Gastroesophageal sphincter (tissue), 4 donors: Measurements from ENCODE around the gene RITA1. TPM values are rescaled to one million over a fixed set of nuclear protein-coding genes. Genes with fewer than 3 reads are reported as not detected.

Experiments
- ATAC-seq: fragments of 150-250 bp; one replicate; pipeline ENCODE4 v1.9.1; 2016; ENCODE audit warnings: mild to moderate bottlenecking, moderate library complexity
- H3K27ac ChIP-seq, 4 donors: fragments of 200-600 bp; sonication (generic) in 3 of 4; 1 replicate in 3 of 4; 2 replicates in 1 of 4; pipeline ENCODE4 v1.5.1; 2016 to 2019
- H3K27me3 ChIP-seq: fragments of 200-600 bp; sonication (generic); one replicate; pipeline ENCODE4 v1.5.1; 2019
- H3K36me3 ChIP-seq, 2 donors: fragments of 200-600 bp; sonication (generic); one replicate each; pipeline ENCODE4 v1.5.1; 2019; ENCODE audit warnings: control low read depth in 1 of 2
- H3K4me1 ChIP-seq, 3 donors: fragments of 200-600 bp; sonication (generic); 1 replicate in 2 of 3; 2 replicates in 1 of 3; pipeline ENCODE4 v1.5.1; 2016 to 2019; ENCODE audit warnings: control low read depth in 2 of 3
- H3K4me3 ChIP-seq, 2 donors: fragments of 200-600 bp; sonication (generic); one replicate each; pipeline ENCODE4 v1.5.1; 2019; ENCODE audit warnings: mild to moderate bottlenecking in 1 of 2, moderate library complexity in 1 of 2
- H3K9me3 ChIP-seq, 3 donors: fragments of 200-600 bp; sonication (generic); one replicate each; pipeline ENCODE4 v1.5.1; 2017 to 2019; ENCODE audit warnings: control low read depth in 2 of 3
- EP300 ChIP-seq: sonication (generic); formaldehyde crosslinking; IDR thresholded peaks from one replicate; pipeline ENCODE4 v1.6.1; 2017; ENCODE audit warnings: antibody characterized with exemption, mild to moderate bottlenecking
- POLR2A ChIP-seq, 2 donors: fragments of 450-650 bp; IDR thresholded peaks; one replicate each; pipeline ENCODE4 v1.6.1; 2017; ENCODE audit warnings: antibody characterized with exemption in 2 of 2, mild to moderate bottlenecking in 2 of 2, moderate library complexity in 1 of 2
- POLR2AphosphoS5 ChIP-seq: sonication (generic); formaldehyde crosslinking; IDR thresholded peaks from one replicate; pipeline ENCODE4 v1.6.1; 2017; ENCODE audit warnings: antibody characterized with exemption
- WGBS, 2 donors: methylation state at CpG; one replicate each; pipeline ENCODE4 v1.1.5; 2018; ENCODE audit warnings: low coverage in 1 of 2; 5-methylcytosine and 5-hydroxymethylcytosine counted together
- total RNA-seq, 4 donors: library from RNA; depleted of rRNA; stranded (reverse); fragments of >200 nt; gene quantifications; one replicate each; pipeline ENCODE4 v1.1.0, GENCODE V29; 2016
- TF ChIP-seq, protein P1 (sequence below), 4 experiments: fragments of 200-600 bp in 2 of 4; fragments of 450-650 bp in 2 of 4; sonication (generic) in 1 of 4; IDR thresholded peaks; one replicate each; pipeline ENCODE4 v1.5.1; 2017 to 2019; ENCODE audit warnings: antibody characterized with exemption in 4 of 4, mild to moderate bottlenecking in 2 of 4, moderate library complexity in 2 of 4

The RITA1 gene
- total RNA-seq, 4 donors from 2014 or later = 12.3 to 22.8 (median 16.6) TPM

- Histone ChIP-seq H3K4me1 (peaks cover 0 to 44% (median 14%) of the 10 kb centered on the region in 3 donors), H3K9me3 (no peaks in the 10 kb centered on the region), H3K27ac (no peak overlapping the region), H3K36me3 (peaks cover 0 to 39% of the 10 kb centered on the region in 2 donors), H3K4me3 (no peak overlapping the region), H3K27me3 (no peaks in the 10 kb centered on the region)
- ATAC-seq = no peak
- 80% methylated on average over 1 of the region's 2 CpGs; no CpG with 5 or more reads in 1 of the 2 donors for WGBS, 2 donors
- TF ChIP-seq EP300 = no peak
- TF ChIP-seq POLR2AphosphoS5 = no peak
- TF ChIP-seq POLR2A (IDR thresholded peaks at IDR 0.05) = no peak
- TF ChIP-seq, protein P1, sequence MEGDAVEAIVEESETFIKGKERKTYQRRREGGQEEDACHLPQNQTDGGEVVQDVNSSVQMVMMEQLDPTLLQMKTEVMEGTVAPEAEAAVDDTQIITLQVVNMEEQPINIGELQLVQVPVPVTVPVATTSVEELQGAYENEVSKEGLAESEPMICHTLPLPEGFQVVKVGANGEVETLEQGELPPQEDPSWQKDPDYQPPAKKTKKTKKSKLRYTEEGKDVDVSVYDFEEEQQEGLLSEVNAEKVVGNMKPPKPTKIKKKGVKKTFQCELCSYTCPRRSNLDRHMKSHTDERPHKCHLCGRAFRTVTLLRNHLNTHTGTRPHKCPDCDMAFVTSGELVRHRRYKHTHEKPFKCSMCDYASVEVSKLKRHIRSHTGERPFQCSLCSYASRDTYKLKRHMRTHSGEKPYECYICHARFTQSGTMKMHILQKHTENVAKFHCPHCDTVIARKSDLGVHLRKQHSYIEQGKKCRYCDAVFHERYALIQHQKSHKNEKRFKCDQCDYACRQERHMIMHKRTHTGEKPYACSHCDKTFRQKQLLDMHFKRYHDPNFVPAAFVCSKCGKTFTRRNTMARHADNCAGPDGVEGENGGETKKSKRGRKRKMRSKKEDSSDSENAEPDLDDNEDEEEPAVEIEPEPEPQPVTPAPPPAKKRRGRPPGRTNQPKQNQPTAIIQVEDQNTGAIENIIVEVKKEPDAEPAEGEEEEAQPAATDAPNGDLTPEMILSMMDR (IDR thresholded peaks at IDR 0.05) = no peak
Observed at GRCh38 chr12:113189361-113189760, 3.8 kb downstream of the RITA1 start.

GRCh38 chr12:113190761-113191160 is 5.2 kb downstream of the RITA1 start:
- H3K27ac ChIP-seq = no peak overlapping the region
- peaks cover 0 to 39% of the 10 kb centered on the region in 2 donors for H3K36me3 ChIP-seq
- TF ChIP-seq POLR2AphosphoS5 = no peak
- TF ChIP-seq EP300 = no peak
- TF ChIP-seq, protein P1 (IDR thresholded peaks at IDR 0.05) = no peak
- no peak for TF ChIP-seq POLR2A (IDR thresholded peaks at IDR 0.05)
- H3K4me1 ChIP-seq = peaks cover 0 to 49% (median 12%) of the 10 kb centered on the region in 3 donors
- H3K9me3 ChIP-seq = no peaks in the 10 kb centered on the region
- ATAC-seq = no peak
- H3K4me3 ChIP-seq = no peak overlapping the region
- WGBS, 2 donors = 80% methylated on average over 1 of the region's 4 CpGs; no CpG with 5 or more reads in 1 of the 2 donors
- H3K27me3 ChIP-seq = no peaks in the 10 kb centered on the region

GRCh38 chr12:113191227-113191626 is 5.7 kb downstream of the RITA1 start:
- peaks cover 0 to 44% (median 12%) of the 10 kb centered on the region in 3 donors for H3K4me1 ChIP-seq
- no peaks in the 10 kb centered on the region for H3K27me3 ChIP-seq
- peaks cover 0 to 39% of the 10 kb centered on the region in 2 donors for H3K36me3 ChIP-seq
- H3K9me3 ChIP-seq = no peaks in the 10 kb centered on the region
- 100% methylated on average over 2 of the region's 19 CpGs; no CpG with 5 or more reads in 1 of the 2 donors for WGBS, 2 donors
- no peak overlapping the region for H3K27ac ChIP-seq
- H3K4me3 ChIP-seq = no peak overlapping the region
- TF ChIP-seq, protein P1 (IDR thresholded peaks at IDR 0.05) = no peak
- TF ChIP-seq POLR2A (IDR thresholded peaks at IDR 0.05) (no peak), POLR2AphosphoS5 (no peak), EP300 (no peak)
- ATAC-seq = no peak

- ATAC-seq = no peak
- Histone ChIP-seq H3K27me3 (no peaks in the 10 kb centered on the region), H3K27ac (peak overlapping the region in 2 of 4 donors; percentile 12 to 57), H3K36me3 (peaks cover 0 to 22% of the 10 kb centered on the region in 2 donors), H3K4me1 (peaks cover 0 to 35% (median 5%) of the 10 kb centered on the region in 3 donors), H3K9me3 (no peaks in the 10 kb centered on the region), H3K4me3 (no peak overlapping the region)
- TF ChIP-seq POLR2AphosphoS5 (no peak), POLR2A (IDR thresholded peaks at IDR 0.05) (no peak), EP300 (no peak)
- TF ChIP-seq, protein P1 (IDR thresholded peaks at IDR 0.05) = no peak
- 56% methylated on average over 3 of the region's 4 CpGs; no CpG with 5 or more reads in 1 of the 2 donors for WGBS, 2 donors
Observed at GRCh38 chr12:113194971-113195391, 9.5 kb downstream of the RITA1 start.

GRCh38 chr12:113195598-113195997 is 10.1 kb downstream of the RITA1 start:
- Histone ChIP-seq H3K9me3 (no peaks in the 10 kb centered on the region), H3K4me1 (peaks cover 0 to 35% (median 5%) of the 10 kb centered on the region in 3 donors), H3K27me3 (no peaks in the 10 kb centered on the region), H3K4me3 (no peak overlapping the region), H3K36me3 (peaks cover 0 to 18% of the 10 kb centered on the region in 2 donors), H3K27ac (no peak overlapping the region)
- WGBS, 2 donors = 92 to 96% methylated on average over 7 of the region's 13 CpGs
- no peak for ATAC-seq
- TF ChIP-seq, protein P1 (IDR thresholded peaks at IDR 0.05) = no peak
